GM12872 (cell line): ENCODE results near the gene POLA1.

Experiments
- TF ChIP-seq, protein P1 (sequence below): IDR thresholded peaks from 3 replicates; pipeline ENCODE4 v1.5.1; 2011; ENCODE audit warnings: low read depth, mild to moderate bottlenecking, low read length, moderate library complexity; ENCODE audit not compliant: insufficient read depth

POLA1 gene

GRCh38 chrX:24839331-24839730, 145.6 kb downstream of the POLA1 start:
- TF ChIP-seq, protein P1, sequence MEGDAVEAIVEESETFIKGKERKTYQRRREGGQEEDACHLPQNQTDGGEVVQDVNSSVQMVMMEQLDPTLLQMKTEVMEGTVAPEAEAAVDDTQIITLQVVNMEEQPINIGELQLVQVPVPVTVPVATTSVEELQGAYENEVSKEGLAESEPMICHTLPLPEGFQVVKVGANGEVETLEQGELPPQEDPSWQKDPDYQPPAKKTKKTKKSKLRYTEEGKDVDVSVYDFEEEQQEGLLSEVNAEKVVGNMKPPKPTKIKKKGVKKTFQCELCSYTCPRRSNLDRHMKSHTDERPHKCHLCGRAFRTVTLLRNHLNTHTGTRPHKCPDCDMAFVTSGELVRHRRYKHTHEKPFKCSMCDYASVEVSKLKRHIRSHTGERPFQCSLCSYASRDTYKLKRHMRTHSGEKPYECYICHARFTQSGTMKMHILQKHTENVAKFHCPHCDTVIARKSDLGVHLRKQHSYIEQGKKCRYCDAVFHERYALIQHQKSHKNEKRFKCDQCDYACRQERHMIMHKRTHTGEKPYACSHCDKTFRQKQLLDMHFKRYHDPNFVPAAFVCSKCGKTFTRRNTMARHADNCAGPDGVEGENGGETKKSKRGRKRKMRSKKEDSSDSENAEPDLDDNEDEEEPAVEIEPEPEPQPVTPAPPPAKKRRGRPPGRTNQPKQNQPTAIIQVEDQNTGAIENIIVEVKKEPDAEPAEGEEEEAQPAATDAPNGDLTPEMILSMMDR, result no peak

DNA sequence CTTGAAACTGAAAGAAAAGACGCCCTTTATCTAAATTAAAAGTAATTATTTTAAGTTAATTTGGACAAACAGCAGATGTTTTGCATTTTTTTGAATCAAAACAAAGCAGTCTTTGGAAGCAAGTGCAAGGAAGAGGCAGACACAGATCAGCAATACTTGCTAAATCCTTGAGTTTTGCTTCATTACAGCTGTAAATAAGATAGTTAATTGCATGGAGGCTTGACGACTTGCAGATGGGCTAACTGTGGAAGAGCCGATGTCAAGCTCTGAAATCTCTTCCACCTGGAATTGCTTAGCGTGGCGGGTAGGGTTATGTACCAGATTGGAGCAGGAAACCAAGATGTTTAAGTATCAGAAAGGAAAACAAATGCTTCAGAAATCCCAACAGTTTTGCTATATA, 148.8 kb downstream of the POLA1 start:
- TF ChIP-seq, protein P1, result no peak

- TF ChIP-seq, protein P1, result no peak
These were observed 152.9 kb downstream of the POLA1 start for GRCh38 chrX:24846550-24847150.

- TF ChIP-seq, protein P1, result no peak
These were observed 157.6 kb downstream of the POLA1 start for GRCh38 chrX:24851289-24851688.

DNA sequence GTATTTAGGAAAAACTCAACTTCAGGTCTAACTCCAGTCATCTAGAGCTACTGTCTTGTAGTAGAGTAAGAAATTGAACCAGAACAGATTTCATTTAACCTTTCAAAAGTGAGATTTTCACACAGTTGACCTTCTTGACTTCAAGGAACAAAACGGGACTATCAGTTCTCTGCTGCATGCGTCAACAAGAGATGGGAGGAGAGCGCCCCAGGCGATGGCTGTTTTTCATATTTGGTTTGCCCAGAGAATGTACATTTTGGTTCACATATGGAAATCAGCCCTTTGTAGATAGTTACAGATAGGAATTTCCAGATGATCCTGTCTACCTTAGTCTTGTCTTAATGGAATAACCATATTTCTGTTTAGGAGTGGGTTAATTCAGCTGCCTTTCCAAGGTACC, 158.1 kb downstream of the POLA1 start:
- TF ChIP-seq, protein P1, result no peak

DNA sequence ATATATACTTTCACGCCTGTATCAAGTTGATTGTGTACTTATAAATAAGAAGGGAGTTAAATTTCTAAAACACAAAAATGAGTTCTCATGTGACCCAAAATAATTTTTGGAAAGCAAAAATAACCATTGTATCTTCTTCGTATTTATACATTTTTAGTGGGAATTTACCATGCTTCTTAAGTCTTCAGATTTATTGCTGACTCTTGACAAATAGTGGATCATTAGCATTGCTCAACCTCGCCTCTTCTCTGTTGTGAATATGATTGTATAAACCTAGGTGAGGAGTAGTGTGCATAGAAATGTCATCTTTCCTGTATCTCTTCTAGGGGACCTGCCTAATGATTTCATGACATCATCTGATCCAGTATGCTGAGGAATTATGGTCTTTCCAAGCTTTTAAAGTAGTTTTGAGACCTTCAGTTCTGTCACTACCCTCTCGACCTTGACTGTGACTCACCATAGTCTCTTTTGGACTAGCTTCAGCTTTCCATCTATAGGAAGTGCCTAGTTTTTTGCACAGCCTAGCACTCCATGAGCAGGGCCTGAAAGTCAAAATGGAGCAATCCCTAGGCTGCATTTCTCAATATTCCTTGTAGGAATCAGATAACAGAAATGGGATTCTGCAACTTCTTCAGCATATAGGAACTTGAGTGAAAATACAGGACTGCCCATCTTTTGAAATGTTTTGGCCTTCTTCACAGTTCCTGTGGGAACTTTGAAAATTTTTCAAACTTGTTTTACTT, 164.5 kb downstream of the POLA1 start:
- TF ChIP-seq, protein P1, result no peak

- TF ChIP-seq, protein P1, result no peak
These were observed 165.6 kb downstream of the POLA1 start for GRCh38 chrX:24859211-24859841.
